Mesothelial cell of epicardium (in vitro differentiated cells): ENCODE measurements around the gene GPBAR1. TPM values are rescaled to one million over a fixed set of nuclear protein-coding genes. Genes with fewer than 3 reads are reported as not detected.

Experiments used
- DNase-seq, 2 experiments: peaks; one replicate each; pipeline ENCODE4 v3.0.0; 2021; ENCODE audit warnings: low spot score in 2 of 2; ENCODE audit not compliant: unreplicated experiment in 2 of 2
- H3K27ac Mint-ChIP-seq: 2 replicates; pipeline ENCODE4 v1.8.0; 2021; ENCODE audit warnings: mixed read lengths
- H3K27me3 Mint-ChIP-seq: 2 replicates; pipeline ENCODE4 v1.8.0; 2021; ENCODE audit warnings: low read depth, mixed read lengths
- H3K36me3 Mint-ChIP-seq: 2 replicates; pipeline ENCODE4 v1.8.0; 2021; ENCODE audit warnings: mixed read lengths
- H3K4me1 Mint-ChIP-seq: 2 replicates; pipeline ENCODE4 v1.8.0; 2021; ENCODE audit warnings: mixed read lengths
- H3K4me3 Mint-ChIP-seq: 2 replicates; pipeline ENCODE4 v1.8.0; 2021; ENCODE audit warnings: mild to moderate bottlenecking, moderate library complexity, mixed read lengths
- H3K9me3 Mint-ChIP-seq: 2 replicates; pipeline ENCODE4 v1.8.0; 2021; ENCODE audit warnings: mixed read lengths
- total RNA-seq: library from RNA; stranded (reverse); gene quantifications from 3 replicates; pipeline ENCODE4 v1.2.1, GENCODE V29; 2021
- TF ChIP-seq, protein P1 (sequence below): fragments of 200-600 bp; sonication (generic); IDR thresholded peaks from one replicate; pipeline ENCODE4 v1.5.0; 2021; ENCODE audit warnings: antibody characterized with exemption; ENCODE audit not compliant: unreplicated experiment

The GPBAR1 gene
- total RNA-seq, 1 donor from 2014 or later: 0.78 TPM

DNA sequence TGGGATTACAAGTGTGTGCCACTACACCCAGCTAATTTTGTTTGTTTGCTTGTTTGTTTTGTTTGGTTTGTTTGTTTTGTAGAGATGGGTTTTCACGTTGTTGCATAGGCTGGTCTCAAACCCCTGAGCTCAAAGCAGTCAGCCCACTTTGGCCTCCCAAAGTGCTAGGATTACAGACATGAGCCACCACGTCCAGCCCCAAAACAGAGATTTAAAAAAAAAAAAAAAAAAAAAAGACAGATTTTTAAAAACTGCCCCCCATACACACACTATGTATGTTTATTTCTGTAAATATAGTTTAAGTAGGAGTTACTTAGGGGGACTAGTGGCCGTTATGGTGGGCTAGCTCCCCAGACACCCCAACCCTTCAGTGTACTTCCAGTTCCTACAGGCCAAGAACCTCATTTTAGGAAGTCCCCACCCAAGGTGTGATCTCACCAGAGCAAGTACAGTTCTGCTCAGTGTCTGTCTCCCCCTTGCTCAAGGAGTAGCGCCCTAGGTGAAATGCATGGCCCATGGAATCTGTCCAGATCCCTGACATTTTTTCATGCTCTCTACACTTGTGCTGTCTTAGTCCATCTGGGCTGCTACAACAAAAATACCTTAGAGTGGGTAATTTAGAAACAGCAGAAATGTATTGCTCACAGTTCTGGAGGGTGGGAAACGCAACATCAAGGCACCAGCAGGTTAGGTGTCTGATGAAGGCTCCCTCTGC is 33.1 kb downstream of the GPBAR1 start:
- Mint-ChIP-seq H3K27ac (peak overlapping the region; percentile 96), H3K4me3 (no peak overlapping the region), H3K4me1 (peaks cover 79% of the 10 kb centered on the region), H3K27me3 (no peaks in the 10 kb centered on the region), H3K9me3 (no peaks in the 10 kb centered on the region), H3K36me3 (no peaks in the 10 kb centered on the region)
- TF ChIP-seq, protein P1, sequence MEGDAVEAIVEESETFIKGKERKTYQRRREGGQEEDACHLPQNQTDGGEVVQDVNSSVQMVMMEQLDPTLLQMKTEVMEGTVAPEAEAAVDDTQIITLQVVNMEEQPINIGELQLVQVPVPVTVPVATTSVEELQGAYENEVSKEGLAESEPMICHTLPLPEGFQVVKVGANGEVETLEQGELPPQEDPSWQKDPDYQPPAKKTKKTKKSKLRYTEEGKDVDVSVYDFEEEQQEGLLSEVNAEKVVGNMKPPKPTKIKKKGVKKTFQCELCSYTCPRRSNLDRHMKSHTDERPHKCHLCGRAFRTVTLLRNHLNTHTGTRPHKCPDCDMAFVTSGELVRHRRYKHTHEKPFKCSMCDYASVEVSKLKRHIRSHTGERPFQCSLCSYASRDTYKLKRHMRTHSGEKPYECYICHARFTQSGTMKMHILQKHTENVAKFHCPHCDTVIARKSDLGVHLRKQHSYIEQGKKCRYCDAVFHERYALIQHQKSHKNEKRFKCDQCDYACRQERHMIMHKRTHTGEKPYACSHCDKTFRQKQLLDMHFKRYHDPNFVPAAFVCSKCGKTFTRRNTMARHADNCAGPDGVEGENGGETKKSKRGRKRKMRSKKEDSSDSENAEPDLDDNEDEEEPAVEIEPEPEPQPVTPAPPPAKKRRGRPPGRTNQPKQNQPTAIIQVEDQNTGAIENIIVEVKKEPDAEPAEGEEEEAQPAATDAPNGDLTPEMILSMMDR: no peak
- DNase-seq: no peak

DNA sequence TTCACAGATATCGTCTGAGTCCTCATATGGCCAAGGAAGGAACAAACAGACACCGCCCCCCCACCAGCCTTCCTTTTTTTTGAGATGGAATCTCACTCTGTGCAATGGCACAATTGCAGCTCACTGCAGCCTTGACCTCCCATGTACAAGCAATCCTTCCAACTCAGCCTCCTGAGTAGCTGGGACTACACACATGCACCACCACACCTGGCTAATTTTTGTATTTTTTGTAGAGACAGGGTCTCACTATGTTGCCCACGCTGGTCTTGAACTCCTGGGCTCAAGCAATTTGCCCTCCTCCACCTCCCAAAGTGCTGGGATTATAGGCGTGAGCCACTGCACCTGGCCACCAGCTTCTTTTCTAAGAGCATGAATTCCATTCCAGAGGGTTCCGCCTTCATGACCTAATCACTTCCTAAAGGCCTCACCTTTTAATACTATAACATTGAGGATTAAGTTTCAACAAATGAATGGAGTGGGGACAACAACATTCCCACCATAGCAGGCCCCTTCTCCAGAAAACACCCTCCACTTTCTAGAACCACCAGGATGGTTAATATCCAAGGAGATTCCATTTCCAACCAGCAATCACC is 33.7 kb downstream of the GPBAR1 start:
- peaks cover 76% of the 10 kb centered on the region for H3K4me1 Mint-ChIP-seq
- H3K27me3 Mint-ChIP-seq: no peaks in the 10 kb centered on the region
- H3K36me3 Mint-ChIP-seq: no peaks in the 10 kb centered on the region
- no peak overlapping the region for H3K4me3 Mint-ChIP-seq
- H3K9me3 Mint-ChIP-seq: no peaks in the 10 kb centered on the region
- TF ChIP-seq, protein P1: no peak
- H3K27ac Mint-ChIP-seq: peak overlapping the region; percentile 96
- no peak for DNase-seq

DNA sequence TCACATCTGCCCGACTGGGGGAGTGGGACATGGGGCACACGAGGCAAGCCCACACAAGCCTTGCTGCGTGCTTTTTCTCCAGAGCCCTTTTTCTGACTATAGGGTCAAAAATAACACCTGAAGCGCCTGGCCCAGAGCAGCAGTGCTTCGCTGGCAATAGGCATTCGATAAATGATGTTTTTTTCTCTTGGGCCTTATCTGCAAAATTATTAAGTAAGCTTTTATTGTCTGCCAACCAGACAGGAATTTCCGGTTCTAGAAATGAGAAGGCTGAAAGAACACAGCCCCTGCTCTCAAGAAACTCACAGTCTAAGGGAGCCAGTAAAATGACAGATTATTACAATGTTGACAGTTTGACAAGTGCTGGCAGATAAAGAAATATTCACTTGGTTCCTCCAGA is 34.2 kb downstream of the GPBAR1 start:
- Mint-ChIP-seq H3K27me3 (no peaks in the 10 kb centered on the region), H3K4me3 (no peak overlapping the region), H3K4me1 (peaks cover 71% of the 10 kb centered on the region), H3K9me3 (no peaks in the 10 kb centered on the region), H3K27ac (peak overlapping the region; percentile 96), H3K36me3 (no peaks in the 10 kb centered on the region)
- TF ChIP-seq, protein P1: no peak
- DNase-seq: no peak

DNA sequence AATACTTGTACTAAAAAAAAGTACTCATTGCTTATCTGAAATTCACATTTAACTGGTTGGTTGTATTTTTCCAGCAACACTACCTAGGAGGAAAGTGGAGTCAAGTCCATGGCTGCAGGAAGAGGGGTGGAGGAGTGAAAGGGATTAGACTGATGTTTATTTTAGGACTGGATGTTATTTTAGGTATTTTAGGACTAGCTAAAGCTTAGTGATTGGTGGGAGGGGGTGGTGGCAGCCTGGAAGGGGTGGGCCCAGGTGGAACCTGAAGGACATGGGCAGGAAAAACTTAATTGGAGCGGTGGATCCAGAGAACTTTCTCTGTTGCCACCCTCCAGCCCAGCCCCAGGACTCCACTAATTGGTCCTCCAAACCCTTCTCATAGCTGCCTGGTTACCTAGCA is 35.4 kb downstream of the GPBAR1 start:
- Mint-ChIP-seq H3K27ac (peak overlapping the region; percentile 87), H3K4me3 (no peak overlapping the region), H3K9me3 (no peaks in the 10 kb centered on the region), H3K36me3 (no peaks in the 10 kb centered on the region), H3K4me1 (peaks cover 60% of the 10 kb centered on the region), H3K27me3 (no peaks in the 10 kb centered on the region)
- no peak for DNase-seq
- TF ChIP-seq, protein P1: no peak

DNA sequence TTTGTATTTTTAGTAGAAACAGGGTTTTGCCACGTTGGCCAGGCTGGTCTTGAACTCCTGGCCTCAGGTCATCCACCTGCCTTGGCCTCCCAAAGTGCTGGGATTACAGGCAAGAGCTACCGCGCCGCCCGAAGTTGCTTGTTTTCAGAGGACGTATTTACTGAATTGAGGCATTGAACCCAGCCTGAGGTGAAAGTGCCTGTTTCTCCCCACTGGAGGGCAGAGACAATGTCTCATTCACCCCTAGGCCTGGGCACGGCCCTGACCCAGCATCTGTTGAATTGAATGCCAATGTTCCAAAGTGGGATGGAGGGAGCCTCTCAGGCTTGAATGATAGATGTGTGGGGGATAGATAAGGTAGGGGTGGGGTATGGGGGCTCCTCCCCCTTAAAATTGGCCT is 36.0 kb downstream of the GPBAR1 start:
- H3K27ac Mint-ChIP-seq: peak overlapping the region; percentile 39
- no peak for DNase-seq
- H3K9me3 Mint-ChIP-seq: no peaks in the 10 kb centered on the region
- no peaks in the 10 kb centered on the region for H3K27me3 Mint-ChIP-seq
- no peaks in the 10 kb centered on the region for H3K36me3 Mint-ChIP-seq
- H3K4me3 Mint-ChIP-seq: no peak overlapping the region
- TF ChIP-seq, protein P1: peak; percentile 14
- H3K4me1 Mint-ChIP-seq: peaks cover 55% of the 10 kb centered on the region
